22Rv1 (cell line): Measurements from ENCODE around the gene ARHGEF35.

Source experiments
- ZFX ChIP-seq: fragments of 450-650 bp; IDR thresholded peaks from 2 replicates; pipeline ENCODE4 v1.6.1; 2017; ENCODE audit warnings: antibody characterized with exemption, borderline replicate concordance
- TF ChIP-seq, protein P1 (sequence below): fragments of 450-650 bp; IDR thresholded peaks from 2 replicates; pipeline ENCODE4 v1.5.1; 2017; ENCODE audit warnings: mild to moderate bottlenecking

DNA sequence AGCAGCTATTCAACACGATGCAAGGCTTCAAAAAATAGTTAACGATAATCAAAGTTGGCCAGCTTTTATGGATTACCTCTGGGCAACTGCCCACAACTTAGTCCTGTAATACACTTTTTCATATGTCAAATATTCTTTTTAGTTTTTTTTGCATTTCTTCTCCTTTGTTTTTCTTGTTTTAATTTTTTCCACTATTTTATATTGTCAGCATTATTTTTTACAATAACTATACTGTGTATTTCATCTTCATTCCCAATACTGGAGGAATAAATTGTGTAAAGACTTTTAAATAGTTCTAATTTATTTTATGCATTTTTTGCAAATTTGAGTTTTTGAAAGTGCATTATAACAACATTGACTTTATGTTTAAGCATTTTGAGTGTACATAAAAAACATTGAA is 30.8 kb downstream of the ARHGEF35 start:
- TF ChIP-seq, protein P1, sequence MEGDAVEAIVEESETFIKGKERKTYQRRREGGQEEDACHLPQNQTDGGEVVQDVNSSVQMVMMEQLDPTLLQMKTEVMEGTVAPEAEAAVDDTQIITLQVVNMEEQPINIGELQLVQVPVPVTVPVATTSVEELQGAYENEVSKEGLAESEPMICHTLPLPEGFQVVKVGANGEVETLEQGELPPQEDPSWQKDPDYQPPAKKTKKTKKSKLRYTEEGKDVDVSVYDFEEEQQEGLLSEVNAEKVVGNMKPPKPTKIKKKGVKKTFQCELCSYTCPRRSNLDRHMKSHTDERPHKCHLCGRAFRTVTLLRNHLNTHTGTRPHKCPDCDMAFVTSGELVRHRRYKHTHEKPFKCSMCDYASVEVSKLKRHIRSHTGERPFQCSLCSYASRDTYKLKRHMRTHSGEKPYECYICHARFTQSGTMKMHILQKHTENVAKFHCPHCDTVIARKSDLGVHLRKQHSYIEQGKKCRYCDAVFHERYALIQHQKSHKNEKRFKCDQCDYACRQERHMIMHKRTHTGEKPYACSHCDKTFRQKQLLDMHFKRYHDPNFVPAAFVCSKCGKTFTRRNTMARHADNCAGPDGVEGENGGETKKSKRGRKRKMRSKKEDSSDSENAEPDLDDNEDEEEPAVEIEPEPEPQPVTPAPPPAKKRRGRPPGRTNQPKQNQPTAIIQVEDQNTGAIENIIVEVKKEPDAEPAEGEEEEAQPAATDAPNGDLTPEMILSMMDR = no peak
- TF ChIP-seq ZFX = no peak
